ENCODE results near the gene CAP2. TPM values are rescaled to one million over a fixed set of nuclear protein-coding genes. Genes with fewer than 3 reads are reported as not detected.

The CAP2 gene
- total and polyA plus RNA-seq, 7 experiments from 2014 or later, result not detected

Other genes with a start within 250 kb of the CAP2 start
- not detected for gene RBM24, start 112.2 kb upstream of the CAP2 start, total RNA-seq
- gene RBM24, start 112.2 kb upstream of the CAP2 start, polyA plus RNA-seq, result not detected
- 10 to 100 TPM in 4 of 5 experiments, 1 to 10 TPM in 1; 8.0 to 26.1 (median 21.1) TPM for gene FAM8A1, start 206.7 kb downstream of the CAP2 start, total RNA-seq
- gene FAM8A1, start 206.7 kb downstream of the CAP2 start, polyA plus RNA-seq, result 1 to 10 TPM; 5.9 to 6.0 TPM

All from naive thymus-derived CD4-positive, alpha-beta T cell (primary cell).